HK-2 (cell line): Measurements from ENCODE around the gene PGAM2.
"Not testable (repeated sequence)": the region's sequence is repeated elsewhere in the genome, so short reads cannot be mapped to it uniquely, and the experiment has no call there.

ENCODE experiments used
- DNase-seq: peaks from one replicate; pipeline ENCODE4 v3.0.0-alpha.2; 2018; ENCODE audit not compliant: unreplicated experiment

Gene PGAM2

GRCh38 chr7:44050121-44050914 is 15.0 kb downstream of the PGAM2 start:
- no peak for DNase-seq

DNA sequence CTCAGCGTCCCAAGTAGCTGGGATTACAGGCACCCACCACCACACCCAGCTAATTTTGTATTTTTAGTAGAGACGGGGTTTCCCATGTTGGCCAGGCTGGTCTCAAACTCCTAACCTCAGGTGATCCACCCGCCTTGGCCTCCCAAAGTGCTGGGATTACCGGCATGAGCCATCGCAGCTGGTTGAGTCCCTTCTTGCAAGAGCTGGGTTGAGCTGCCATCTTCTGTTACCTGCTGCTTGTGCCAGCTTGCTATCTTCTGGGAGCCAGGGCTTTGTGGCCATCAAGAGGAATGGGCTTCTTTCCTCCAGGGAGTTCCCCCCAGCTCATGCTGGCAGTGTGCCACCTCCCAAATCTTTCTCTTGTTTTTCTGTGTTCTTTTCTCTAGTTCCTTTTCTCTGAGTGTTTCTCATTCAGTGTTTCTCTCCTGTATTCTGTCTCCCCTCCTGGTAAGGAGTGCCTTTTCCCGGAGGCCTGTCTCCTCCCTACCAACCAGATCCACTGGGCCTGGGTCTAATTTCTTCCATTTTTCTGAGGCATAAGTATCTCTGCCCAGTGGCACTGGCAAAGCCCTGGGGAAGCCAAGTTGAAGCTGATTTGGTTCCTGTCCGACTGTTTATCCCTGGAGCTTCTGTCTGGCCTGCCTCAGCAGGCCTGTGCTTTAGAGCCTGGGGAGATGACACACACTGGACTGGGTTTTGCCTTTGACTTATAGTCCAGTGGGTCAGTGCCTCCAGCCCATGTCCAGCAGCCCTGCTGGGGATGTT is 17.2 kb downstream of the PGAM2 start:
- no peak for DNase-seq

GRCh38 chr7:44046321-44047061 is 18.9 kb downstream of the PGAM2 start:
- no peak for DNase-seq

DNA sequence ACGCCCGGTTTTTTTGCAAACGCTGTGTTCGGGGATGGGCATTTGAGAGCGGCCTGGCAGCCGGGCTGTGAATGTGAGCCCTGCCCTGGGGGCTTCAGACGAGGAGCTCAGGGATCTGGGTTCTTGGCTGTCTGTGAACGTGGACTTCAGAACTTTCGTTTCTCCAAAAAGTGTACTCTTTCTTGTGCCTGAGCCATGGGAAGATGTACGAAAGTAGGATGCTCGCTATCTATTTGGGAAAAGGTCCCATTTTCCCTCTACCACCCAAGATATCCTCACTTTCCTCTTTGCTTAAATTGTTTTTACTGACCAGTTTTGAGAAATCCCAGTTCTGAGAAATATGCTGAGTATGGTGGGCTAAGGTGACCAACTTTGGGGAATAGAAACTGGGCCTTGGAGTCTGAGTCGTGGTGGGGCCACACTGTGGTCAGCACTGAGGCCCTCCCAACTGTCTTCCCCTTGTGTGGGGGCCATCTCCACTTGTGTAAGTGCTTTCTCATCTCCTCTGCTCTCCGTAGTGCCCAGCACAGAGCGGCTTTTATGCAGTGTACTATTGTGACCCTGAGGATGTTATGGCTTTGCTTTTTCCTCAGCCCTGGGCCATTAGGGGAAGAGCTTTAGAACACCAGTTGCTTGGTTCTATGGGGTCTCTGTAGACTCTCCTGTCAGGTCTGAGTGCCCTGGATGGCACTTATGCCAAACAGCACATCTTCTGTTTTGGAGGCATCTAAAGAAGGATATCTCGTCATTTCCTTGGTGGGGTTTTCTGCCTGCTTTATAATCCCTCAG is 19.9 kb downstream of the PGAM2 start:
- DNase-seq = no peak

DNA sequence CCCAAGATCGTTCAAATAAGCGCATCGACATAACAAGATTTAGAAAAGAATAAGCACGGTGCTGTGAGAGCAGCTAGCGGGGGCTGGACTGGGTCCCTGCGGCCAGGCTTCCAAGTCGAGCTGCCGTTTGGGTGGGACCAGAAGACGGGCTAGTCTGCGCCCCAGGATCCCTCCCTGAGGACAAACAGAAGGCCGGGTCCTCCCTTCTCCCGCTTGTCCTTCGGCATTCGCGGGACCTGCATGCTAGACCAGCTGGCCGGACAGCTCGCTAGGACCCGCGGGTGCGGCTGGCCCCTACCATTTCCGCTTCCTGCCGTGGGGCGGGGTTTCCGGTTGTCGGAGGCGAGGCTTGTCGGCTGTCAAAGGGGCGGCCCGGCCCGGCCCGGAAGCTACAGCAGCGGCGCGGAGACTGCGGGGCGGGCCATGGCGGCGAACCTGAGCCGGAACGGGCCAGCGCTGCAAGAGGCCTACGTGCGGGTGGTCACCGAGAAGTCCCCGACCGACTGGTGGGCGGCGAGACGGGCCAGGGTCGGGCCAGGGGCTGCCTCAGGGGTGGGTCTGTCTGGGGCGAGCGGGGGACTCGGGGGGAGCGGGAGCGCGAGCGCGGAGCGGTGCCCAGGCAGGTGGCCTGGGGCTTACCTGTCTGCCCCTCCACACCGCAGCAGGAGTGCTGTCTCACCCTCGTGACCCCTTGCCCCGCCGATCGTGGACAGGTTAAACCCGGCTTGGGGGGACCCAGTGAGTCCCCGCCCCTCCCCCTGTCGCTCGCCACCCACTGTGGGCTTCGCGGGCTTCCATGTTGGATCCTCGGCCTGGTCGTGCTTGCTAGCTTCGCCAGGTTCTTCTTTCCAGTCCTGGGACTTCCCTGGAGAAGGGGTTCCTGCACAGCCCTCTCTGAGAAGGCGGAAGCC is 20.8 kb downstream of the PGAM2 start, which contains the start of gene DBNL:
TSS of gene DBNL (plus strand) at position 388 of the 911 bp plus-strand sequence. CDS start at position 424, 36 bp downstream.
- DNase-seq = peak; percentile 93

DNA sequence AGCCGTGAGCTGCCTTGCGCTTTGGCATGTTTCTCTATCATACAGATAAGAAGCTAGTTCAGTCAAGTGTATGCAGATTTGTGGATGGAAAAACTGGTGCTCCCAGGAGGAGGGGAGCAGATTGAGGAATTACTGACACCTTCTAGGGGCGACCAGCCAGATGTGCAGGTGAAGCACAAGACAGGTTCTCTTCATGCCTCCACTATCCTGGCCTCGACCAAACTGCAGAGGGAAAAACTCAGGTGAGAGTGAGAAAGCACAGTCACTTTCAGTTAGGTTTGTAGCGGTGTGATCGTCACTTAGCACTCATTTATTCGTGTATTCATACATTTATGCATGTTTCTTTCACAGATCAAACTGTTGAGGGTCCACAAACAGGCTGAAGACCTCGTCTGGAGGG is 21.5 kb downstream of the PGAM2 start:
- no peak for DNase-seq

DNA sequence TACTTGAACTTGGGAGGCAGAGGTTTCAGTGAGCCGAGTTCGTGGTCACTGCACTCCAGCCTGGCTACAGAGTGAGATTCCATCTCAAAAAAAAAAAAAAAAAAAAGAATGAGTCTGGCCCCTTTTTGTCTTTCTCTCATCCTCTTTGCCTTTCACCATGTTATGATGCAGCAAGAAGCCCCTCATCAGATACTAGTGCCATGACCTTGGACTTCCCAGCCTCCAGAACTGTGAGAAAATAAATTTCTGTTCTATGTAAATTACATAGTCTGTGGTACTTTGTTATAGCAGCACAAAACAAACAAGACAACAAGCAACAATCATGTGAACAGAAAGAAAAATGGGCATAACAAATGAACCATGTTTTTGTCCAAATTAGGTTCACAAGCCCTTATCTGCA is 23.1 kb downstream of the PGAM2 start:
- no peak for DNase-seq

- DNase-seq = not testable (repeated sequence)
Measured at GRCh38 chr7:44040493-44040891, 24.9 kb downstream of the PGAM2 start.

DNA sequence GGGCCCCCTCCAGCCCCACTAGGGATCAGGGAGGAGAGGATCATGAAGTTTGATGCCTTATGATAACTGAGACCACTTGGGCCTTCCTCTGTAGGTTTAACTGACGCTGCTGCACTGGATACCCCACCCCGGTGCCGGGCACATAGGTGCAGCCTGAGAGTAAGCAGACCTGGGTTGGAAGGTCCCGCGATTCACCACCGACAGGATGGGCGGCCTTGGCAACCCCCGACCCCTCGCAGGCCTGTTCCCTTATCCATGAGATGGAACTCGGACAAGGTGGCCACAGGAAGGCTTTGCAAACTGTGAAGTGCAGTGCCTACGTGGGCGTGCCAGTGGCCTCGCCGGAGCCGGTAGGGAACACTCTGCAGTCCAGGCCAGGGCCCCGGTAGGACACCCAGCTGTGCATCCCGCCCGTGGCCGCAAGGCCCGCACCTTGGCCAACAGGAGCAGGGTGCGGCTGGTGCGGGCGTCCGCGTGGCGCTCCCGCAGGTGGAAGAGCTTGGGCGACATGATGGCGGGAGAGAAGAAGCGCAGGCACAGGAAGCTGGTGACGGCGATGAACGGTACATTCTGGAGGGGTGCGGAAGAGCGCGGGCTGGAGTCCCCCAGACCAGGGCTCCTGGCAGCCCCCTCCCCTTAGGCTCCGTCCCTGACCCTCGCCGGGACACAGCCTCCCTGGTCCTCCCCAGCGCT is 25.4 kb downstream of the PGAM2 start:
- DNase-seq = not testable (repeated sequence)

- DNase-seq = peak; percentile 72
Measured at GRCh38 chr7:44038961-44039558, 26.3 kb downstream of the PGAM2 start.

DNA sequence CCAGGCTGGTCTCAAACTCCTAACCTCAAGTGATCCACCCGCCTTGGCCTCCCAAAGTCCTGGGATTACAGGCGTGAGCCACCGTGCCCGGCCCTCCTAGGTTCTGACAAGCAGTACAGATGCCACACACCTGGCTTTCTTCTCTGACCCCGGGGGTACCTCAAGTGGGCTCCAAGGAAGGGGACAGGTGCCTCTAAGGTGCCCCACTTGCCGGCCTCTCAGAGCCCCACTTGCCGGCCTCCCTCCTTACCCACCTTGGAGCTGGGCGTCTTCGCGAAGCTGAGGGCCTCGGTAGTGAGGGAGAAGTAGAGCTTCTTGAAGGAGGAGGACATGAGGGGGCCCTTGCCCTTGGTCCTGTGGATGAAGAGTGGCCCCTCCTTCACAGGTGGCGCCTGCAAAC is 26.8 kb downstream of the PGAM2 start:
- not testable (repeated sequence) for DNase-seq

DNA sequence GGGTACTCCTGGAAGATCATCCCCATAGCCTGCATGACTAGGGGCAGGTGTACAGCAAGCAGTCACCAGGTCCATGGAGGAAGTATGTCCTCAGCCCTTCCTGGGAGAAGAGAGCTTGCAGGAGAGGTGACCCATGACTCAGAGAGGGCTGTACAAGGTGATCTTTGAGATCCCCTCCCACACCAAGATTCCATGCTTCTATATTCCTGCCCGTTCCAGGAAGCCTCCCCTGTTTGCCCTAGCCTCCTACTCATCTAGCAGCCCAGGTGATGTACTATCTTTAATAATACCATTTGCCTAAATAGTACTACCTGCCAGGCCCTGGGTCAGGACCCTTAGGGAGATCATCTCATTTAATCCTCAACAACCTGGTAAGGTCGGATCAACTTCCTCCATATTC is 27.4 kb downstream of the PGAM2 start:
- DNase-seq = not testable (repeated sequence)

DNA sequence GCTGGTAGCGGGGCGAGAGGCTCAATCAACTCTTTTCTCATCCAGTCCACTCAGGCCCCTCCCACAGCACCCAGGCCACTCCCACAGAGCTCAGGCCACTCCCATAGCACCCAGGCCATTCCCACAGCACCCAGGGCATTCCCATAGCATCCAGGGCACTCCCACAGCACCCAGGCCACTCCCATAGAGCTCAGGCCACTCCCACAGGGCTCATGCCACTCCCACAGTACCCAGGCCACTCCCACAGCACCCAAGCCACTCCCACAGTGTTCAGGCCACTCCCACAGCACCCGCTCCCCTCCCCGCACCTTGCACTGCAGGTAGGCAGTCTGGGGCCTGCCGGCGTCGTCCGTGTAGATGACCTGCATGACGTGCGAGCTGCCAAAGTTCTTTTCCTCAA is 29.0 kb downstream of the PGAM2 start:
- not testable (repeated sequence) for DNase-seq

- not testable (repeated sequence) for DNase-seq
Measured at GRCh38 chr7:44033971-44034844, 31.2 kb downstream of the PGAM2 start.

GRCh38 chr7:44032031-44032430 is 33.3 kb downstream of the PGAM2 start:
- not testable (repeated sequence) for DNase-seq

GRCh38 chr7:44031319-44031718 is 34.0 kb downstream of the PGAM2 start:
- not testable (repeated sequence) for DNase-seq

GRCh38 chr7:44030029-44030428 is 35.3 kb downstream of the PGAM2 start:
- not testable (repeated sequence) for DNase-seq

GRCh38 chr7:44029433-44029832 is 35.9 kb downstream of the PGAM2 start:
- not testable (repeated sequence) for DNase-seq
